ENCODE data around the gene TULP4. TPM values are rescaled to one million over a fixed set of nuclear protein-coding genes. Genes with fewer than 3 reads are reported as not detected.

TULP4 gene
- total RNA-seq, 1 donor from 2014 or later = 63.0 TPM

DNA sequence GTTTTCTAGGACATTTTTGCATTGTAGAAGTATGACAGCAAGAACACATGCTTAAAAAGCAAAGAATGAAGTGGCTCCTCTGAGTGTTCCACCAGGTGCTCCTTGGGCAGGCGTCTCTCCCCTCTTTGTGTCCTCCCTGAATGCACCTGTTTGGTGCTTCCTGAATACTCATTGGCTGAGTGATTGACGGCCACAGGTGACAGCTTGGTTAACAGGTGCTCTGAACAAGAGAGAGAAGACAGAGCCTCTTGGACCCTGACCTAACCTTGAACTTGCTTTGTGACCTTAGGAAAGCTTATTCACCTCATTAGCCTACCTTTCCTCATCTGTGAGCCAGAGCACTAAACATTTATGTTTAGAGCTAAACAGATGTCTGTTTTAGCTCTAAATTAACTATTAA, 93.7 kb downstream of the TULP4 start:
- TF ChIP-seq, protein P1, sequence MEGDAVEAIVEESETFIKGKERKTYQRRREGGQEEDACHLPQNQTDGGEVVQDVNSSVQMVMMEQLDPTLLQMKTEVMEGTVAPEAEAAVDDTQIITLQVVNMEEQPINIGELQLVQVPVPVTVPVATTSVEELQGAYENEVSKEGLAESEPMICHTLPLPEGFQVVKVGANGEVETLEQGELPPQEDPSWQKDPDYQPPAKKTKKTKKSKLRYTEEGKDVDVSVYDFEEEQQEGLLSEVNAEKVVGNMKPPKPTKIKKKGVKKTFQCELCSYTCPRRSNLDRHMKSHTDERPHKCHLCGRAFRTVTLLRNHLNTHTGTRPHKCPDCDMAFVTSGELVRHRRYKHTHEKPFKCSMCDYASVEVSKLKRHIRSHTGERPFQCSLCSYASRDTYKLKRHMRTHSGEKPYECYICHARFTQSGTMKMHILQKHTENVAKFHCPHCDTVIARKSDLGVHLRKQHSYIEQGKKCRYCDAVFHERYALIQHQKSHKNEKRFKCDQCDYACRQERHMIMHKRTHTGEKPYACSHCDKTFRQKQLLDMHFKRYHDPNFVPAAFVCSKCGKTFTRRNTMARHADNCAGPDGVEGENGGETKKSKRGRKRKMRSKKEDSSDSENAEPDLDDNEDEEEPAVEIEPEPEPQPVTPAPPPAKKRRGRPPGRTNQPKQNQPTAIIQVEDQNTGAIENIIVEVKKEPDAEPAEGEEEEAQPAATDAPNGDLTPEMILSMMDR (IDR thresholded peaks at IDR 0.05) = no peak

DNA sequence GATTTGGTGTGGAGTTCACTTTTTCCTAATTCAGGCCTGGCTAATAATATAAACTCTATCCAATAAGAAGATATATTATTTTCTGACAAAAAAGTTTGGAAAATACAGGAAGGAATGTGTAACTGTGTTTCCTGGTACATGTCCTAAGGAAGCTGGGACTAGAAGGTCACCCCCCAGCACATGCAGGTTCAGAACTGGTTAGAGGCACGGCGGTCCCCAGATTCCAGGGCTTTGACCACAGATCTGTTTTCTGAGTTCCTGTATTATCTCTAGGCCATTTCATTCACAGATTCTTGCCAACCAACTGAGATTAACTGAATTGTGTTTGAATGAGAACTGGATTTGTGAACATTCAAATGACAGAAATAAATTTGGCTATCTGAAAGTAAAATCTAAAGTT, 94.5 kb downstream of the TULP4 start:
- no peak for DNase-seq
- Mint-ChIP-seq H3K4me3 (no peak overlapping the region), H3K27me3 (no peaks in the 10 kb centered on the region), H3K4me1 (peaks cover 6% of the 10 kb centered on the region), H3K9me3 (no peaks in the 10 kb centered on the region), H3K27ac (no peak overlapping the region), H3K36me3 (ENCODE audit: low read depth) (no peaks in the 10 kb centered on the region)
- ChIA-PET POLR2A (no interaction called here), CTCF (no interaction called here)
- no peak for ATAC-seq (ENCODE audit: low read depth)
- intact Hi-C loops (cut with micrococcal nuclease) = no loop called here
- TF ChIP-seq, protein P1 (IDR thresholded peaks at IDR 0.05) = no peak

More for the DNA sequence above, 93.7 kb downstream of the TULP4 start:
- Mint-ChIP-seq H3K4me3 (no peak overlapping the region), H3K4me1 (peaks cover 6% of the 10 kb centered on the region), H3K27ac (no peak overlapping the region), H3K36me3 (ENCODE audit: low read depth) (peaks cover 2% of the 10 kb centered on the region), H3K9me3 (no peaks in the 10 kb centered on the region), H3K27me3 (no peaks in the 10 kb centered on the region)
- DNase-seq (no peak), ATAC-seq (ENCODE audit: low read depth) (no peak)
- POLR2A ChIA-PET = no interaction called here
- CTCF ChIA-PET = no interaction called here
- intact Hi-C loops (cut with micrococcal nuclease) = no loop called here

DNA sequence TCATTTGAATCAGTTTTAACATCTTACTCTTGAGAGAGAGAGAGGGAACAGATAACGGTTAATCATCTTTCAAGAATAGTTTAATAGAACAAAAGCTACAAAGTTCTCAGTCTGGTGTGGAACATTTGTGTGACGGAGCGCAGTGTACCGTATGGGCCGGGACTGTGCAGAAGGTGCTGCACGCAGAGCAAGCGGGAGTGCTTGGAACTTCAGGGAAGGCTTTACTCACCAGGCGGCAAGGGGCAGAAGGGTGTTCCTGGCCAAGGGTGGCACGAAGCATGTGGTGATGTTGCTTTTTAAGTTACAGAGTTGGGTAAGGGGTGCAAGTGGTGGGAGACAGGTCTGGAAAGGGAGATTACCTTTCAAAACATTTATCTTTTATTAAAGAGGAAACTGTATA, 95.7 kb downstream of the TULP4 start:
- TF ChIP-seq, protein P1 (IDR thresholded peaks at IDR 0.05) = no peak
- ATAC-seq (ENCODE audit: low read depth) = no peak
- ChIA-PET CTCF (no interaction called here), POLR2A (no interaction called here)
- Mint-ChIP-seq H3K27me3 (no peaks in the 10 kb centered on the region), H3K4me3 (no peak overlapping the region), H3K4me1 (peaks cover 6% of the 10 kb centered on the region), H3K36me3 (ENCODE audit: low read depth) (peaks cover 3% of the 10 kb centered on the region), H3K27ac (no peak overlapping the region), H3K9me3 (no peaks in the 10 kb centered on the region)
- intact Hi-C loops (cut with micrococcal nuclease) = no loop called here
- no peak for DNase-seq

DNA sequence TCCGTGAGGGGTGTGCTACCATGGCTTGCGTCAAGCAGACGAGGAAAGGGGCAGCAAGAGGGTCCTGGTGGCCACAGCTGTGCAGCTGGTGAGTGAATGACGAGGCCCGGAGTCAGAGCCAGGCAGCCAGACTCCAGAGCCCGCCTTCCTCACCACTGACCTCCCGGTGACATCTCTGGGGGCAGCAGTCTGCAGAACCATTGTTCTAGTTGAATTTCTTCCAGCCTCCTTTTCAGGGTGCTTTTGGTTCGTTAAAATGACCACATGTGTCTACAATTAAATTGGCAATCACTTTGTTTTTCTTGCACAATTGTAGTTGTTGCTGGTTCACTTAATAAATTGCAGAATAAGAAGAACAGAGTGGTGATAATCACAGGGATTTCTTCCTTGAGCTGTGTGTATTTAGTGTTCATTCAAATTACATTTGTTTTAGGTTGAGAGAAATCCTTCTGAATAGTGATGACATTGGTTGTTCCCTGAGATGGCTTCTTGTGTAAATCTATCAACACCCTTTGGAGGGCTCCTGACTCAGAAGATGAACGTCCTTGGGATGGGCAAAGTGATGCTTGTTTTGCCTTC, 96.4 kb downstream of the TULP4 start:
- Mint-ChIP-seq H3K4me1 (peaks cover 6% of the 10 kb centered on the region), H3K27ac (no peak overlapping the region), H3K4me3 (no peak overlapping the region), H3K27me3 (no peaks in the 10 kb centered on the region), H3K36me3 (ENCODE audit: low read depth) (peaks cover 9% of the 10 kb centered on the region), H3K9me3 (no peaks in the 10 kb centered on the region)
- intact Hi-C loops (cut with micrococcal nuclease) = no loop called here
- CTCF ChIA-PET = no interaction called here
- TF ChIP-seq, protein P1 (IDR thresholded peaks at IDR 0.05) = no peak
- POLR2A ChIA-PET = no interaction called here
- ATAC-seq (ENCODE audit: low read depth) (no peak), DNase-seq (no peak)

DNA sequence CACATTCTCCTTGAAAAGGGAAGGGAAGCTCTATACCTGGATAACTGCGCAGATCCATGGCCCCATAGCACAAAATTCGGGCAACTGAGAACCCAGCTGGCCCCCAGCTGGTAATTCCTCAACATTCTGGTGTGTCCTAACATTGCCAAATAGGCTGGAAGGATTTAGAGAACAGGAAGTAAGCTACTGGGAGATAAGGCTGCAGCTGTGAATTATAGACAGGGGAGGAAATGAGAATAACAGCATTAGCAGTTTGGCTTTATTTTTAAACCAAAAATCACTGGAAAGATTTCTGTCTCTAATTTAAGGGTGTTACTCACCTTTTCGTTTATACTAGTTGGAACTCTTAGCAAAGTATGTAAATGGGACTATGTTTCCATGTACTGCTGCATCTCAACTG, 97.2 kb downstream of the TULP4 start:
- Mint-ChIP-seq H3K27ac (no peak overlapping the region), H3K4me3 (no peak overlapping the region), H3K36me3 (ENCODE audit: low read depth) (peaks cover 17% of the 10 kb centered on the region), H3K9me3 (no peaks in the 10 kb centered on the region), H3K27me3 (no peaks in the 10 kb centered on the region), H3K4me1 (peaks cover 6% of the 10 kb centered on the region)
- ChIA-PET POLR2A (no interaction called here), CTCF (no interaction called here)
- TF ChIP-seq, protein P1 (IDR thresholded peaks at IDR 0.05) = no peak
- intact Hi-C loops (cut with micrococcal nuclease) = no loop called here
- ATAC-seq (ENCODE audit: low read depth) = no peak
- no peak for DNase-seq

All from activated B cell treated with CpG ODN at 0.5 μM for 24 hours (primary cell).